H1 (cell line): ENCODE results near the gene PDZD2. TPM values are rescaled to one million over a fixed set of nuclear protein-coding genes. Genes with fewer than 3 reads are reported as not detected.

Experiments used
- ATF3 ChIP-seq: IDR thresholded peaks from 2 replicates; pipeline ENCODE4 v1.6.1; 2011; ENCODE audit warnings: low read depth, mild to moderate bottlenecking, low read length; ENCODE audit not compliant: insufficient read depth
- BRCA1 ChIP-seq: IDR thresholded peaks from 2 replicates; pipeline ENCODE4 v1.6.1; 2012; ENCODE audit warnings: low read depth, low read length, improper control_type of control experiment
- CHD2 ChIP-seq: IDR thresholded peaks from 2 replicates; pipeline ENCODE4 v1.6.1; 2012; ENCODE audit warnings: low read length, improper control_type of control experiment
- EP300 ChIP-seq, 2 experiments: IDR thresholded peaks; 1 replicate in 1 of 2; 2 replicates in 1 of 2; pipeline ENCODE4 v1.6.1; 2011 to 2012; ENCODE audit warnings: low read depth in 2 of 2, low read length in 2 of 2, mild to moderate bottlenecking in 2 of 2, borderline replicate concordance in 1 of 2, inconsistent platforms in 1 of 2, moderate library complexity in 1 of 2
- JUN ChIP-seq: IDR thresholded peaks from 2 replicates; pipeline ENCODE4 v1.6.1; 2011; ENCODE audit warnings: low read depth, mild to moderate bottlenecking, improper control_type of control experiment, low read length
- KDM1A ChIP-seq: fragments of 200-600, 300-600 bp; sonication (generic); IDR thresholded peaks from 2 replicates; pipeline ENCODE4 v1.7.1; 2016; ENCODE audit warnings: mild to moderate bottlenecking, low read length, borderline replicate concordance
- RFX5 ChIP-seq: IDR thresholded peaks from 2 replicates; pipeline ENCODE4 v1.6.1; 2011; ENCODE audit warnings: low read depth, low read length, improper control_type of control experiment, borderline replicate concordance
- SIRT6 ChIP-seq: IDR thresholded peaks from one replicate; pipeline ENCODE4 v1.7.1; 2012; ENCODE audit warnings: low read length, inconsistent platforms
- USF2 ChIP-seq: IDR thresholded peaks from 2 replicates; pipeline ENCODE4 v1.6.1; 2011; ENCODE audit warnings: low read length, improper control_type of control experiment
- polyA plus RNA-seq, 7 experiments: library from polyadenylated mRNA; depleted of rRNA in 3 of 7; stranded (reverse) in 5 of 7; unstranded in 2 of 7; fragments of >200 nt in 5 of 7; fragments of 200-250 nt in 2 of 7; gene quantifications; 1 replicate in 5 of 7; 2 replicates in 1 of 7; 4 replicates in 1 of 7; pipeline versions ENCODE4 v1.2.1 to v1.2.3, GENCODE V29; 2011 to 2013; ENCODE audit warnings: missing spikeins in 2 of 7, mixed read lengths in 2 of 7
- total RNA-seq: library from RNA; stranded (reverse); fragmentation: NEBNext Ultra II Directional; extraction: Animal tissue kit (Norgen Biotek cat#: 25700); gene quantifications from 2 replicates; pipeline ENCODE4 v1.2.1, GENCODE V29; 2021

Gene PDZD2
- total and polyA plus RNA-seq, 2 of the 8 experiments (the other 6 are each of a cell fraction or from before 2014, with no cell fraction given): 1.2 to 6.8 TPM

GRCh38 chr5:31625394-31625793 lies 13.5 kb upstream of the PDZD2 start (continued):
- TF ChIP-seq CHD2 (no peak), USF2 (no peak), RFX5 (no peak), SIRT6 (no peak), KDM1A (no peak), ATF3 (no peak), EP300 (IDR thresholded peaks at IDR 0.05; ENCODE audit: borderline replicate concordance in 1 of 2, low read depth in 2 of 2, low read length in 2 of 2) (no peak), BRCA1 (no peak), JUN (no peak)
